ENCODE results near the gene TMEM175.

DNA sequence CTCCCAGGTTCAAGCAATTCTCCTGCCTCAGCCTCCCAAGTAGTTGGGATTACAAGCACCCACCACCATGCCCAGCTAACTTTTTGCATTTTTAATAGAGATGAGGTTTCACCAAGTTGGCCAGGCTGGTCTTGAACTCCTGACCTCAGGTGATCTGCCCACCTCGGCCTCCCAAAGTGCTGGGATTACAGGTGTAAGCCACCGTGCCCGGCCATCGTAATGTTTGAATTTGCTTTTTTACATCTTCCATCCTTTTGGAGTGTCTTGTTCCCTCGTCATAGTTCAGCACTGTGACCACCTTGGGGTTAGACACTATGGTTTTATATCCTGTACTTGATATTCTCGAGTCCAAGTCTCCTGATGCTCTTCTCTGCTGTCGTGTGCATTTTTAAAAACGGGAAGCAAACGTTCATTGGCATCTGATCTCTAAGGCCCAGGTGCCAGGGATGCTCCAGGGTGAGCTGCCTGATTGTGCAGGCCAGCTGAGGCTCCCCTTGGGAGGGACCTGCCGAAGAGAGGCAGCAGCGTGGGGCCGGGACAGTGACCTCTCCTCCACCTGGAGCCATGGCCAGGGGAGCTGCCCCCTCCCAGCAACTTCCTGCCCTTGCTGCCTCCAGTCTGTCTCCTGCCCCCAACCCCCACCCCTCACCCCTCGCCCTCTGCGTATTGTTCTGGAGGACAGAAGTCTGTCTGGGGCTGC is 24.4 kb downstream of the TMEM175 start:
- TF ChIP-seq, protein P1, sequence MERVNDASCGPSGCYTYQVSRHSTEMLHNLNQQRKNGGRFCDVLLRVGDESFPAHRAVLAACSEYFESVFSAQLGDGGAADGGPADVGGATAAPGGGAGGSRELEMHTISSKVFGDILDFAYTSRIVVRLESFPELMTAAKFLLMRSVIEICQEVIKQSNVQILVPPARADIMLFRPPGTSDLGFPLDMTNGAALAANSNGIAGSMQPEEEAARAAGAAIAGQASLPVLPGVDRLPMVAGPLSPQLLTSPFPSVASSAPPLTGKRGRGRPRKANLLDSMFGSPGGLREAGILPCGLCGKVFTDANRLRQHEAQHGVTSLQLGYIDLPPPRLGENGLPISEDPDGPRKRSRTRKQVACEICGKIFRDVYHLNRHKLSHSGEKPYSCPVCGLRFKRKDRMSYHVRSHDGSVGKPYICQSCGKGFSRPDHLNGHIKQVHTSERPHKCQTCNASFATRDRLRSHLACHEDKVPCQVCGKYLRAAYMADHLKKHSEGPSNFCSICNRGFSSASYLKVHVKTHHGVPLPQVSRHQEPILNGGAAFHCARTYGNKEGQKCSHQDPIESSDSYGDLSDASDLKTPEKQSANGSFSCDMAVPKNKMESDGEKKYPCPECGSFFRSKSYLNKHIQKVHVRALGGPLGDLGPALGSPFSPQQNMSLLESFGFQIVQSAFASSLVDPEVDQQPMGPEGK (CRISPR knock-in tag; IDR thresholded peaks at IDR 0.05; ENCODE audit: borderline replicate concordance): no peak
- TF ChIP-seq ZFP3 (CRISPR knock-in tag; IDR thresholded peaks at IDR 0.05): no peak
- TF ChIP-seq ZNF8 (CRISPR knock-in tag; IDR thresholded peaks at IDR 0.05): no peak
- TF ChIP-seq OSR1 (CRISPR knock-in tag; IDR thresholded peaks at IDR 0.05): no peak
- TF ChIP-seq SNAI2 (CRISPR knock-in tag; IDR thresholded peaks at IDR 0.05): no peak
- no peak for TF ChIP-seq TOX (CRISPR knock-in tag; IDR thresholded peaks at IDR 0.05; ENCODE audit: borderline replicate concordance)
- TF ChIP-seq, protein P2, sequence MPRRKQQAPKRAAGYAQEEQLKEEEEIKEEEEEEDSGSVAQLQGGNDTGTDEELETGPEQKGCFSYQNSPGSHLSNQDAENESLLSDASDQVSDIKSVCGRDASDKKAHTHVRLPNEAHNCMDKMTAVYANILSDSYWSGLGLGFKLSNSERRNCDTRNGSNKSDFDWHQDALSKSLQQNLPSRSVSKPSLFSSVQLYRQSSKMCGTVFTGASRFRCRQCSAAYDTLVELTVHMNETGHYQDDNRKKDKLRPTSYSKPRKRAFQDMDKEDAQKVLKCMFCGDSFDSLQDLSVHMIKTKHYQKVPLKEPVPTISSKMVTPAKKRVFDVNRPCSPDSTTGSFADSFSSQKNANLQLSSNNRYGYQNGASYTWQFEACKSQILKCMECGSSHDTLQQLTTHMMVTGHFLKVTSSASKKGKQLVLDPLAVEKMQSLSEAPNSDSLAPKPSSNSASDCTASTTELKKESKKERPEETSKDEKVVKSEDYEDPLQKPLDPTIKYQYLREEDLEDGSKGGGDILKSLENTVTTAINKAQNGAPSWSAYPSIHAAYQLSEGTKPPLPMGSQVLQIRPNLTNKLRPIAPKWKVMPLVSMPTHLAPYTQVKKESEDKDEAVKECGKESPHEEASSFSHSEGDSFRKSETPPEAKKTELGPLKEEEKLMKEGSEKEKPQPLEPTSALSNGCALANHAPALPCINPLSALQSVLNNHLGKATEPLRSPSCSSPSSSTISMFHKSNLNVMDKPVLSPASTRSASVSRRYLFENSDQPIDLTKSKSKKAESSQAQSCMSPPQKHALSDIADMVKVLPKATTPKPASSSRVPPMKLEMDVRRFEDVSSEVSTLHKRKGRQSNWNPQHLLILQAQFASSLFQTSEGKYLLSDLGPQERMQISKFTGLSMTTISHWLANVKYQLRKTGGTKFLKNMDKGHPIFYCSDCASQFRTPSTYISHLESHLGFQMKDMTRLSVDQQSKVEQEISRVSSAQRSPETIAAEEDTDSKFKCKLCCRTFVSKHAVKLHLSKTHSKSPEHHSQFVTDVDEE (CRISPR knock-in tag; IDR thresholded peaks at IDR 0.05): no peak
- TF ChIP-seq, protein P3, sequence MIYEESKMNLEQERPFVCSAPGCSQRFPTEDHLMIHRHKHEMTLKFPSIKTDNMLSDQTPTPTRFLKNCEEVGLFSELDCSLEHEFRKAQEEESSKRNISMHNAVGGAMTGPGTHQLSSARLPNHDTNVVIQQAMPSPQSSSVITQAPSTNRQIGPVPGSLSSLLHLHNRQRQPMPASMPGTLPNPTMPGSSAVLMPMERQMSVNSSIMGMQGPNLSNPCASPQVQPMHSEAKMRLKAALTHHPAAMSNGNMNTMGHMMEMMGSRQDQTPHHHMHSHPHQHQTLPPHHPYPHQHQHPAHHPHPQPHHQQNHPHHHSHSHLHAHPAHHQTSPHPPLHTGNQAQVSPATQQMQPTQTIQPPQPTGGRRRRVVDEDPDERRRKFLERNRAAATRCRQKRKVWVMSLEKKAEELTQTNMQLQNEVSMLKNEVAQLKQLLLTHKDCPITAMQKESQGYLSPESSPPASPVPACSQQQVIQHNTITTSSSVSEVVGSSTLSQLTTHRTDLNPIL (CRISPR knock-in tag; IDR thresholded peaks at IDR 0.05; ENCODE audit: low read depth): no peak
- no peak for TF ChIP-seq PPARA (CRISPR knock-in tag; IDR thresholded peaks at IDR 0.05; ENCODE audit: borderline replicate concordance)

All from SK-N-SH treated with all-trans-retinoic acid at 6 μM for 48 hours (cell line).